ENCODE measurements around the gene ZCCHC2. TPM values are rescaled to one million over a fixed set of nuclear protein-coding genes. Genes with fewer than 3 reads are reported as not detected.

Gene ZCCHC2
- total RNA-seq, 4 donors from 2014 or later: 20.1 to 28.5 (median 24.9) TPM

DNA sequence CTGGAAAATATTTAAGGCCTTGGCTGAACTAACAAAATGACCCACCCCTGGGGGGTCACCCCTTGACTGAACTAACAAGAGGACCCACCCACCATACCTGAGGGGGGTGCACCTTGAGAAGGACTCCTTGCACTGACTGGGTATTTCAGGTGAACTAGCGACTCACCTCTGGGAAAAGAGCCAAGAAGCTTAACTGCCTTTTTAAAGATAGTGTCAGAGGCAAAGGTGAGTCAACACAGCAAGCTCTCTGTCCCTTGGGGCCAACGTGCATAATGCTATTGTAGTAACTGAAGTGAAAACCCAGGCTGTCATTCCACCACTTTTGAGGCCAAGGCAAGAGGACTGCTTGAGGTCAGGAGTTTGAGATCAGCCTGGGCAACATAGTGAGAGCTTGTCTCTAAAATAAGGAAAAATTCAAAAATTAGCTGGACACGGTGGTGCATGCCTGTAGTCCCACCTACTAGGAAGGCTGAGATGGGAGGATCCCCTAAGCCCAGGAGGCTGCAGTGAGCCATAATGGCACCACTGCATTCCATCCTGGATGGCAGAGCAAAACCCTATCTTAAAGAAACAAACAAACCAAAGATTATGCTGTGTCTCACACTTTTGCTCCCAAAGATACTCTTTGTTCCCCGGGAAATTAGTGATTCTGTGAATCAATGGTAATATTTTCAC, 36.4 kb upstream of the ZCCHC2 start:
- intact Hi-C loops (cut with DNase I): no loop called here

DNA sequence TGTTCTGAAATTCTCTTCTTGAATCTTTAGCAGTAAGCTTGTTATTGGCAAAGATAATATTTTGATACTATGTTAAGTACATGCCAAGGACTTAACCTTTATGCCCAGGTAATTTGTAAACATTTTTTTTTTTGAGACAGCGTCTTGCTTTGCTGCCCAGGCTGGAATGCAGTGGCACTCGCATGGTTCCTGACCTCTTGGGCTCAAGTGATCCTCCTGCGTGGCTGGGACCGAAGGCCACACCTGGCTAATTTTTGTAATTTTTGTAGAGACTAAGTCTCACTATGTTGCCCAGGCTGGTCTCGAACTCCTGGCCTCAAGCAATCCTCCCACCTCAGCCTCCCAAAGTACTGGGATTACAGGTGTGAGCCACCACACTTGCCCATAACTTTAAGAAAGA, 35.7 kb upstream of the ZCCHC2 start:
- WGBS, 2 donors: 27 to 45% methylated on average over 5 of the region's 5 CpGs

More for the DNA sequence above, 36.4 kb upstream of the ZCCHC2 start:
- Histone ChIP-seq H3K4me3 (replicated peaks in 1 of 3) (no peak overlapping the region), H3K9me3 (no peaks in the 10 kb centered on the region), H3K36me3 (no peaks in the 10 kb centered on the region), H3K27me3 (no peaks in the 10 kb centered on the region), H3K4me1 (peaks cover 11 to 26% of the 10 kb centered on the region in 2 donors), H3K27ac (peak overlapping the region; percentile 84 to 90 (median 85))
- no peak for TF ChIP-seq POLR2A (IDR thresholded peaks at IDR 0.05)
- TF ChIP-seq, protein P1, sequence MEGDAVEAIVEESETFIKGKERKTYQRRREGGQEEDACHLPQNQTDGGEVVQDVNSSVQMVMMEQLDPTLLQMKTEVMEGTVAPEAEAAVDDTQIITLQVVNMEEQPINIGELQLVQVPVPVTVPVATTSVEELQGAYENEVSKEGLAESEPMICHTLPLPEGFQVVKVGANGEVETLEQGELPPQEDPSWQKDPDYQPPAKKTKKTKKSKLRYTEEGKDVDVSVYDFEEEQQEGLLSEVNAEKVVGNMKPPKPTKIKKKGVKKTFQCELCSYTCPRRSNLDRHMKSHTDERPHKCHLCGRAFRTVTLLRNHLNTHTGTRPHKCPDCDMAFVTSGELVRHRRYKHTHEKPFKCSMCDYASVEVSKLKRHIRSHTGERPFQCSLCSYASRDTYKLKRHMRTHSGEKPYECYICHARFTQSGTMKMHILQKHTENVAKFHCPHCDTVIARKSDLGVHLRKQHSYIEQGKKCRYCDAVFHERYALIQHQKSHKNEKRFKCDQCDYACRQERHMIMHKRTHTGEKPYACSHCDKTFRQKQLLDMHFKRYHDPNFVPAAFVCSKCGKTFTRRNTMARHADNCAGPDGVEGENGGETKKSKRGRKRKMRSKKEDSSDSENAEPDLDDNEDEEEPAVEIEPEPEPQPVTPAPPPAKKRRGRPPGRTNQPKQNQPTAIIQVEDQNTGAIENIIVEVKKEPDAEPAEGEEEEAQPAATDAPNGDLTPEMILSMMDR (IDR thresholded peaks at IDR 0.05): peak in 2 of 6 experiments; percentile 9 to 18
- DNase-seq: peak; percentile 71 to 75
- WGBS, 2 donors: 56 to 64% methylated on average over 4 of the region's 4 CpGs

DNA sequence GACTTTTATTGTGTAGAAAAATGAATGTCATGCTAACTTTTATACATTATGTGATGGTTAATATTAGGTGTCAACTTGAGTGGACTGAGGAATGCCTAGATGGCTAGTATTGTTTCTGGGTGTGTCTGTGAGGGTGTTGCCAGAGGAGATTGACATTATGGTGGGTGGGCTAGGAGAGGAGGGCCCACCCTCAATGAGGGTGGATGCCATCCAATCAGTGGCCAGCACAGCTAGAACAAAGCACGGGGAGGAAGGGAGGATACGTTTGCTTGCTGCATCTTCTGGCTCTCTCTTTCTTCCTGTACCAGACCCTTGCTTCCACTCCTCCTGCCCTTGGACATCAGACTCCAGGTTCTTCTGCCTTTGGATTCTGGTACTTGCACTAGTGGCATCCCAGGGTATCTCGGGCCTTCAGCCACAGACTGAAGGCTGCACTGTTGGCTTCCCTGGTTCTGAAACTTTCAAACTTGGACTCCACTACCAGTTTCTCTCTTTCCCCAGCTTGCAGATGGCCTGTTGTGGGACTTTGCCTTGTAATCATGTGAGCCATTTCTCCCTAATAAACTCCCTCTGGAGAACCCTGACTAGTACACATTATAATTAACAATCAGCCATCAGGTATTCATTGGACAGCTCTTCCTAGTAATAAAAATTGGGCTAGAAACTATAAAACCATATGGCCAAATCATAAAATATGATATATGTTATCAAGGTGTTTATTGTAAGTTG, 31.7 kb upstream of the ZCCHC2 start:
- no peaks in the 10 kb centered on the region for H3K9me3 ChIP-seq
- 77 to 83% methylated on average over 3 of the region's 3 CpGs for WGBS, 2 donors

More for the DNA sequence above, 35.7 kb upstream of the ZCCHC2 start:
- no peak for TF ChIP-seq POLR2A (IDR thresholded peaks at IDR 0.05)
- TF ChIP-seq, protein P1 (IDR thresholded peaks at IDR 0.05): no peak
- H3K27me3 ChIP-seq: no peaks in the 10 kb centered on the region
- DNase-seq: peak; percentile 69 to 78
- H3K27ac ChIP-seq: peak overlapping the region; percentile 84 to 90 (median 85)
- no peaks in the 10 kb centered on the region for H3K9me3 ChIP-seq
- peaks cover 11 to 26% of the 10 kb centered on the region in 2 donors for H3K4me1 ChIP-seq
- no peak overlapping the region for H3K4me3 ChIP-seq (replicated peaks in 1 of 3)
- H3K36me3 ChIP-seq: no peaks in the 10 kb centered on the region
- intact Hi-C loops (cut with DNase I): no loop called here

DNA sequence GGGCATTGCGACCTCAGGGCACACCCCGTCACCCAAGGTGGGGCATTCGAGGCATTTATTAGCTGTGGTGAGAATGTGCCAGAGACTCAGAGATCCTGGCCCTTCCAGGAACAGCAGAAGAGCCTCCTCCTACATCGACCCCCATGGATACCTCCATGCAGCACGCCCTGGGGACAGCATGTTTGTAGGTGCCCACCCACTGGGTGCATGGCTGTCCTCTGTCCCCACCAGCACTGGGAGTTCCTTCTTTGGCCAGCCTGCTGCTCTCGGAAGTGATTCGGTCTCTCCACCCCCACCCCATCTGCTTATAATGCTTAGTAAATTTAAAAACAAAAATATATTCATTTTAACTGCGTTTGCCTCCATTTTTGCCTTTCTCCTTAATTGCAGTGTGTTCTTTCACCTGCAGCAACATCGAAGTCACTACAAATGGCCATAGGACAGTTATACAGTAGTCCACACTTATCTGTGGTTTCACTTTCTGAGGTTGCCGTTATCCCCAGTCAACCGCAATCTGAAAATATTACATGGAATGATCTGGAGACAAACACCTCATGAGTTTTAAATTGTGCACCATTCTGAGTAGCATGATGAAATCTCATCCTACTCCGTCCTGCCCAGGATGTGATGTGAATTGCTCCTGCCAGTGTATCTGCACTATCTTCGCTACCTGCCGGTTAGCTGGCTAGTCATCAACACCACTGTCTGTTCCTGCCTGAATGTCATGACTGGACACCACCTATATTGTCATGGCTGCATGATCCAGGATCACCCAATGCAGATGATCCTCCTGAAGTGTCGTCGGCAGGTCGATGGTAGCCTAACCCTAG, 29.6 kb upstream of the ZCCHC2 start:
- H3K27ac ChIP-seq: no peak overlapping the region
- no peaks in the 10 kb centered on the region for H3K36me3 ChIP-seq
- no peak overlapping the region for H3K4me3 ChIP-seq (replicated peaks in 1 of 3)
- intact Hi-C loops (cut with DNase I): no loop called here
- no peaks in the 10 kb centered on the region for H3K4me1 ChIP-seq
- no peak for TF ChIP-seq POLR2A (IDR thresholded peaks at IDR 0.05)
- TF ChIP-seq, protein P1 (IDR thresholded peaks at IDR 0.05): no peak
- DNase-seq: no peak
- H3K27me3 ChIP-seq: no peaks in the 10 kb centered on the region
- no peaks in the 10 kb centered on the region for H3K9me3 ChIP-seq
- 91 to 95% methylated on average over 17 of the region's 17 CpGs for WGBS, 2 donors

More for the DNA sequence above, 31.7 kb upstream of the ZCCHC2 start:
- H3K36me3 ChIP-seq: no peaks in the 10 kb centered on the region
- no peak overlapping the region for H3K4me3 ChIP-seq (replicated peaks in 1 of 3)
- DNase-seq: no peak
- H3K27ac ChIP-seq: no peak overlapping the region
- TF ChIP-seq, protein P1 (IDR thresholded peaks at IDR 0.05): no peak
- no peak for TF ChIP-seq POLR2A (IDR thresholded peaks at IDR 0.05)
- no peaks in the 10 kb centered on the region for H3K27me3 ChIP-seq
- intact Hi-C loops (cut with DNase I): no loop called here
- H3K4me1 ChIP-seq: peaks cover 8 to 19% of the 10 kb centered on the region in 2 donors
